ENCODE data around the gene KMT2C. TPM values are rescaled to one million over a fixed set of nuclear protein-coding genes. Genes with fewer than 3 reads are reported as not detected.

The KMT2C gene
- total RNA-seq, 1 experiment from 2014 or later: 45.4 TPM

GRCh38 chr7:152180048-152180447 lies 255.8 kb downstream of the KMT2C start:
- DNase-seq (ENCODE audit: low spot score) (no peak), ATAC-seq (no peak)
- no peaks in the 10 kb centered on the region for H3K9me3 Mint-ChIP-seq
- CTCF ChIA-PET: no interaction called here
- POLR2A ChIA-PET: no interaction called here
- no peaks in the 10 kb centered on the region for H3K4me1 Mint-ChIP-seq
- H3K27ac Mint-ChIP-seq: no peak overlapping the region
- peaks cover 54% of the 10 kb centered on the region for H3K36me3 Mint-ChIP-seq
- TF ChIP-seq IRF2 (CRISPR knock-in tag; IDR thresholded peaks at IDR 0.05; ENCODE audit: borderline replicate concordance, low read depth): no peak
- 0 out of 2 replicates have a peak, but pooled peaks have one; percentile 51 for TF ChIP-seq ZNF121 (CRISPR knock-in tag; IDR thresholded peaks at IDR 0.05)
- no peak for TF ChIP-seq TCF7 (CRISPR knock-in tag; IDR thresholded peaks at IDR 0.05; ENCODE audit: low read depth)
- TF ChIP-seq SMAD4 (CRISPR knock-in tag; IDR thresholded peaks at IDR 0.05): no peak
- no peak for TF ChIP-seq ATF6 (CRISPR knock-in tag; IDR thresholded peaks at IDR 0.05)
- H3K27me3 Mint-ChIP-seq (ENCODE audit: low read depth): no peaks in the 10 kb centered on the region
- H3K4me3 Mint-ChIP-seq: no peak overlapping the region

GRCh38 chr7:152178405-152179058 lies 257.3 kb downstream of the KMT2C start:
- CTCF ChIA-PET: no interaction called here
- H3K27me3 Mint-ChIP-seq (ENCODE audit: low read depth): no peaks in the 10 kb centered on the region
- H3K36me3 Mint-ChIP-seq: peaks cover 54% of the 10 kb centered on the region
- no peak for DNase-seq (ENCODE audit: low spot score)
- TF ChIP-seq MXD4 (CRISPR knock-in tag; IDR thresholded peaks at IDR 0.05; ENCODE audit: borderline replicate concordance) (no peak), SMAD3 (CRISPR knock-in tag; IDR thresholded peaks at IDR 0.05; ENCODE audit: borderline replicate concordance) (no peak)
- no peaks in the 10 kb centered on the region for H3K4me1 Mint-ChIP-seq
- ATAC-seq: no peak
- H3K27ac Mint-ChIP-seq: no peak overlapping the region
- no peak overlapping the region for H3K4me3 Mint-ChIP-seq
- POLR2A ChIA-PET: no interaction called here
- H3K9me3 Mint-ChIP-seq: no peaks in the 10 kb centered on the region

GRCh38 chr7:152177681-152178404 lies 258.0 kb downstream of the KMT2C start:
- DNase-seq (ENCODE audit: low spot score): no peak
- Mint-ChIP-seq H3K36me3 (peaks cover 51% of the 10 kb centered on the region), H3K27me3 (ENCODE audit: low read depth) (no peaks in the 10 kb centered on the region), H3K9me3 (no peaks in the 10 kb centered on the region), H3K4me3 (no peak overlapping the region), H3K4me1 (no peaks in the 10 kb centered on the region), H3K27ac (no peak overlapping the region)
- TF ChIP-seq ZNF512 (CRISPR knock-in tag; IDR thresholded peaks at IDR 0.05; ENCODE audit: borderline replicate concordance) (no peak), USF1 (CRISPR knock-in tag; IDR thresholded peaks at IDR 0.05) (no peak), ATF6 (CRISPR knock-in tag; IDR thresholded peaks at IDR 0.05) (no peak), PREB (CRISPR knock-in tag; IDR thresholded peaks at IDR 0.05; ENCODE audit: borderline replicate concordance) (no peak), ZMAT4 (CRISPR knock-in tag; IDR thresholded peaks at IDR 0.05) (no peak), ATF2 (CRISPR knock-in tag; IDR thresholded peaks at IDR 0.05; ENCODE audit: borderline replicate concordance, low read depth) (no peak), CBFB (CRISPR knock-in tag; IDR thresholded peaks at IDR 0.05; ENCODE audit: low read depth) (no peak)
- CTCF ChIA-PET: no interaction called here
- POLR2A ChIA-PET: no interaction called here
- ATAC-seq: no peak
